Measurements from ENCODE around the gene MRLN.

Gene MRLN

DNA sequence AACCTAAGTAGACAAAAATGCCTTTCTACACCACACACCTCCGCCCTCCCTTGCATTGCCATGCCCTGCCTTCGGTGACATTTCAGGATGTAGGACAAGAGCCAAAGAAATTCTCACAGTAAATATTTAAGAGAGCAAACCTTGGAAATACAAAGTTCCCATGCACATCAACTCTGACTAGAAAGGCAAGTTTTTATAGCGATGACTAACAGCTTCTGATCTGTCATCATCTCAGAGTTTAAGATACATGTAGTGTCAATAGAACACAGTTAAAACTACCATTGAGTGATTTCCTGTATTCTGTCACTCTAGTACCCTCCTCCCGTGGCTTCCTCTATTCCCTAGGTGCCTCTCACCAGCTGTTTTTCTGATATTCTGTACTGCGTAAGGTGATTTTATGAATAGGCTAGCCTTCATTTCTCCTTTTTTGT is 64.3 kb downstream of the MRLN start:
- H3K9me3 ChIP-seq (ENCODE audit: severe bottlenecking): no peaks in the 10 kb centered on the region
- peaks cover 6% of the 10 kb centered on the region for H3K36me3 ChIP-seq
- TF ChIP-seq, protein P1, sequence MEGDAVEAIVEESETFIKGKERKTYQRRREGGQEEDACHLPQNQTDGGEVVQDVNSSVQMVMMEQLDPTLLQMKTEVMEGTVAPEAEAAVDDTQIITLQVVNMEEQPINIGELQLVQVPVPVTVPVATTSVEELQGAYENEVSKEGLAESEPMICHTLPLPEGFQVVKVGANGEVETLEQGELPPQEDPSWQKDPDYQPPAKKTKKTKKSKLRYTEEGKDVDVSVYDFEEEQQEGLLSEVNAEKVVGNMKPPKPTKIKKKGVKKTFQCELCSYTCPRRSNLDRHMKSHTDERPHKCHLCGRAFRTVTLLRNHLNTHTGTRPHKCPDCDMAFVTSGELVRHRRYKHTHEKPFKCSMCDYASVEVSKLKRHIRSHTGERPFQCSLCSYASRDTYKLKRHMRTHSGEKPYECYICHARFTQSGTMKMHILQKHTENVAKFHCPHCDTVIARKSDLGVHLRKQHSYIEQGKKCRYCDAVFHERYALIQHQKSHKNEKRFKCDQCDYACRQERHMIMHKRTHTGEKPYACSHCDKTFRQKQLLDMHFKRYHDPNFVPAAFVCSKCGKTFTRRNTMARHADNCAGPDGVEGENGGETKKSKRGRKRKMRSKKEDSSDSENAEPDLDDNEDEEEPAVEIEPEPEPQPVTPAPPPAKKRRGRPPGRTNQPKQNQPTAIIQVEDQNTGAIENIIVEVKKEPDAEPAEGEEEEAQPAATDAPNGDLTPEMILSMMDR (IDR thresholded peaks at IDR 0.05; ENCODE audit: low read depth, low read length): no peak
- H3K27ac ChIP-seq: no peak overlapping the region
- no peak for DNase-seq
- no peak overlapping the region for H3K4me3 ChIP-seq (ENCODE audit: low read depth, low read length)
- no peaks in the 10 kb centered on the region for H3K27me3 ChIP-seq (ENCODE audit: insufficient read depth, low read depth, severe bottlenecking)

DNA sequence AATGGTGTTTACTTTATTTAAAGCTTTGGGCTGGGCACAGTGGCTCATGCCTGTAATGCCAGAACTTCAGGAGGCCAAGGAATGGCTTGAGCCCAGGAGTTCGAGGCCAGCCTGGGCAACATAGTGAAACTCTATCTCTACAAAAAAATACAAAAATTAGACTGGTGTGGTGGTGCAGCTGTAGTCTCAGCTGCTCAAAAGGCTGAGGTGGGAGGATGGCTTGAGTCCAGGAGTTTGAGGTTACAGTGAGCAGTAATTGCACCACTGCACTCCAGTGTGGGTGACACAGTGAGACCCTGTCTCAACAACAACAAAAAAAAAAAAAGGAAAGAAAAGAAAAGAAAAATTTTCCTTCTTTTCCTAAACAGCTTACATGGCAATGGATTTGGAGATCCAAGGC is 65.6 kb downstream of the MRLN start:
- no peaks in the 10 kb centered on the region for H3K27me3 ChIP-seq (ENCODE audit: insufficient read depth, low read depth, severe bottlenecking)
- no peak for DNase-seq
- no peaks in the 10 kb centered on the region for H3K9me3 ChIP-seq (ENCODE audit: severe bottlenecking)
- peaks cover 19% of the 10 kb centered on the region for H3K36me3 ChIP-seq
- TF ChIP-seq, protein P1 (IDR thresholded peaks at IDR 0.05; ENCODE audit: low read depth, low read length): no peak
- no peak overlapping the region for H3K4me3 ChIP-seq (ENCODE audit: low read depth, low read length)
- no peak overlapping the region for H3K27ac ChIP-seq
